KG1 (cell line): ENCODE measurements around the gene LRRC27.
"Not testable (repeated sequence)": the region's sequence is repeated elsewhere in the genome, so short reads cannot be mapped to it uniquely, and the experiment has no call there.

Experiments
- DNase-seq: peaks from one replicate; lab custom pipeline; 2025; lab: John Stamatoyannopoulos, UW

Gene LRRC27

GRCh38 chr10:132314881-132315280, 17.1 kb upstream of the LRRC27 start:
- DNase-seq: not testable (repeated sequence)

GRCh38 chr10:132316133-132316532, 15.9 kb upstream of the LRRC27 start:
- DNase-seq: no peak

GRCh38 chr10:132317477-132317876, 14.5 kb upstream of the LRRC27 start:
- DNase-seq: not testable (repeated sequence)

- no peak for DNase-seq
Measured at GRCh38 chr10:132319853-132320653, 11.9 kb upstream of the LRRC27 start.

GRCh38 chr10:132320654-132321469, 11.1 kb upstream of the LRRC27 start:
- no peak for DNase-seq

GRCh38 chr10:132321726-132322125, 10.3 kb upstream of the LRRC27 start:
- DNase-seq: no peak

- DNase-seq: no peak
Measured at GRCh38 chr10:132322586-132323048, 9.4 kb upstream of the LRRC27 start.

- no peak for DNase-seq
Measured at GRCh38 chr10:132324186-132324585, 7.8 kb upstream of the LRRC27 start.

GRCh38 chr10:132326344-132326889, 5.6 kb upstream of the LRRC27 start:
- DNase-seq: no peak

- no peak for DNase-seq
Measured at GRCh38 chr10:132326925-132327324, 5.1 kb upstream of the LRRC27 start.

- DNase-seq: no peak
Measured at GRCh38 chr10:132328106-132328505, 3.9 kb upstream of the LRRC27 start.

GRCh38 chr10:132328738-132329137, 3.3 kb upstream of the LRRC27 start:
- DNase-seq: no peak

GRCh38 chr10:132329565-132330485, 2.2 kb upstream of the LRRC27 start:
- peak; percentile 7 for DNase-seq

GRCh38 chr10:132330486-132330833, 1.5 kb upstream of the LRRC27 start:
- no peak for DNase-seq

GRCh38 chr10:132332433-132332754, 401 bp downstream of the LRRC27 start:
- DNase-seq: no peak

- no peak for DNase-seq
Measured at GRCh38 chr10:132333386-132333785, 1.4 kb downstream of the LRRC27 start.

- no peak for DNase-seq
Measured at GRCh38 chr10:132334631-132335188, 2.7 kb downstream of the LRRC27 start.

- DNase-seq: peak; percentile 91
Measured at GRCh38 chr10:132335189-132336063, 3.4 kb downstream of the LRRC27 start.

- DNase-seq: no peak
Measured at GRCh38 chr10:132336064-132336746, 4.2 kb downstream of the LRRC27 start.

- no peak for DNase-seq
Measured at GRCh38 chr10:132336919-132337407, 5.0 kb downstream of the LRRC27 start.
